Ascending aorta (tissue), 2 donors: ENCODE results near the gene RAMP1. TPM values are rescaled to one million over a fixed set of nuclear protein-coding genes. Genes with fewer than 3 reads are reported as not detected.

Source experiments
- DNase-seq, 2 donors: peaks; one replicate each; pipeline ENCODE4 v3.0.0-alpha.2; 2019; ENCODE audit warnings: low spot score in 2 of 2
- H3K27ac ChIP-seq, 2 donors: fragments of 200-600 bp; sonication (generic); one replicate each; pipeline ENCODE4 v1.5.1; 2016 to 2017; ENCODE audit warnings: mild to moderate bottlenecking in 1 of 2
- H3K27me3 ChIP-seq: fragments of 200-600 bp; sonication (generic); one replicate; pipeline ENCODE4 v1.5.1; 2017
- H3K36me3 ChIP-seq, 2 donors: fragments of 200-600 bp; sonication (generic); one replicate each; pipeline ENCODE4 v1.5.1; 2016
- H3K4me1 ChIP-seq, 2 donors: fragments of 200-600 bp; sonication (generic); one replicate each; pipeline ENCODE4 v1.5.1; 2016 to 2017; ENCODE audit warnings: mild to moderate bottlenecking in 1 of 2
- H3K4me3 ChIP-seq, 2 donors: fragments of 200-600 bp; sonication (generic); one replicate each; pipeline ENCODE4 v1.5.1; 2016 to 2017; ENCODE audit warnings: mild to moderate bottlenecking in 1 of 2
- H3K9me3 ChIP-seq, 2 donors: fragments of 200-600 bp; sonication (generic); one replicate each; pipeline ENCODE4 v1.5.1; 2016
- intact Hi-C: fragments of 100-400 bp; cut with DNase I; formaldehyde crosslinking; loops from one replicate; pipeline ENCODE4 v1.15.1; 2023
- total RNA-seq: library from RNA; depleted of rRNA; stranded (reverse); fragments of >200 nt; gene quantifications from one replicate; pipeline ENCODE4 v1.1.0, GENCODE V29; 2016
- TF ChIP-seq, protein P1 (sequence below), 3 experiments: fragments of 200-600 bp in 2 of 3; fragments of 450-650 bp in 1 of 3; sonication (generic) in 2 of 3; IDR thresholded peaks; one replicate each; pipeline ENCODE4 v1.5.1; 2016 to 2019; ENCODE audit warnings: antibody characterized with exemption in 3 of 3, mild to moderate bottlenecking in 1 of 3, moderate library complexity in 1 of 3

Gene RAMP1
- total RNA-seq, 1 donor from 2014 or later: 191 TPM

DNA sequence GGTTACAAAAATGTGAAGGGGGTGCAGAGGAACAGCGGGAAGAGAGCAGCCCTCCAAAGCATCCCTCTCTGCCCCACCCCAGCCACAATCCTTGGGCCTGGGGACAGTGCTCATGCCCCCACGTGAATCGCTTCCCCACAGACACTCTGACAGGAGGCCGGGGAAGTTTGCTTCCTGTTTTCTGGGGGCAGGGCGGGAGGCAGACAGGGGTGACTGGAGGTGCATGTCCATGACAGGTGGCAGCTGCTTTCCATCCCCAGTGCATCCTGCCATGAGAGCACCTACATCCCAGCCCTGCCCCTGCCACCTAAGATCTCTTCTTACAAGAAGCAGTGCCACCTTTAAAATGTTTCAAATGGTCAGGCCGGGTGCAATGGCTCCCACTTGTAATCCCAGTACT is 60.2 kb downstream of the RAMP1 start:
- Histone ChIP-seq H3K4me1 (peaks cover 9 to 31% of the 10 kb centered on the region in 2 donors), H3K27ac (peak overlapping the region; percentile 91 to 94), H3K27me3 (no peaks in the 10 kb centered on the region), H3K9me3 (no peaks in the 10 kb centered on the region), H3K4me3 (no peak overlapping the region), H3K36me3 (peaks cover 0 to 12% of the 10 kb centered on the region in 2 donors)
- intact Hi-C loops: no loop called here
- TF ChIP-seq, protein P1, sequence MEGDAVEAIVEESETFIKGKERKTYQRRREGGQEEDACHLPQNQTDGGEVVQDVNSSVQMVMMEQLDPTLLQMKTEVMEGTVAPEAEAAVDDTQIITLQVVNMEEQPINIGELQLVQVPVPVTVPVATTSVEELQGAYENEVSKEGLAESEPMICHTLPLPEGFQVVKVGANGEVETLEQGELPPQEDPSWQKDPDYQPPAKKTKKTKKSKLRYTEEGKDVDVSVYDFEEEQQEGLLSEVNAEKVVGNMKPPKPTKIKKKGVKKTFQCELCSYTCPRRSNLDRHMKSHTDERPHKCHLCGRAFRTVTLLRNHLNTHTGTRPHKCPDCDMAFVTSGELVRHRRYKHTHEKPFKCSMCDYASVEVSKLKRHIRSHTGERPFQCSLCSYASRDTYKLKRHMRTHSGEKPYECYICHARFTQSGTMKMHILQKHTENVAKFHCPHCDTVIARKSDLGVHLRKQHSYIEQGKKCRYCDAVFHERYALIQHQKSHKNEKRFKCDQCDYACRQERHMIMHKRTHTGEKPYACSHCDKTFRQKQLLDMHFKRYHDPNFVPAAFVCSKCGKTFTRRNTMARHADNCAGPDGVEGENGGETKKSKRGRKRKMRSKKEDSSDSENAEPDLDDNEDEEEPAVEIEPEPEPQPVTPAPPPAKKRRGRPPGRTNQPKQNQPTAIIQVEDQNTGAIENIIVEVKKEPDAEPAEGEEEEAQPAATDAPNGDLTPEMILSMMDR (IDR thresholded peaks at IDR 0.05): no peak
- no peak for DNase-seq

DNA sequence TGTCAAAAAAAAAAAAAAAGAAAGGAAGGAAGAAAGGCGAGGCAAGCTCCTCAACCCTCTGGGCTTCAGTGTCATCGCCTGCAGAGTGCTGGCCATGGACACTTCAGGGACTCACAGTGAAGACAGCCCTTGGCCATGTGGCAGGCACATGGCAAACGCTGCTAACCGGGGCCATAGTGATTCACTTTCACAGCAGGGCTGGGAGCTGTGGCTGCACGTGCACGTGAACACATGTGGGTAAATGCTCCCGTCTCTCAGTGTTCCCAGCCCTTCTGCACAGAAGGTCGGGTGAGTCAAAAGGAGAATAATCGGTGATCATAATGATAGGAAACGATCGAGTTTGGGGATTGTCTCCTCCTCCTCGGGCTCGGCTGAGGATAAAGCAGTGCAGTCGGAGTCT is 61.2 kb downstream of the RAMP1 start:
- intact Hi-C loops: loop anchor here (5.0 kb wide), 3 partner anchors 77 to 342 kb away; partner anchors contain the start of gene HES6
- DNase-seq: no peak
- Histone ChIP-seq H3K27me3 (no peaks in the 10 kb centered on the region), H3K4me3 (no peak overlapping the region), H3K4me1 (peaks cover 9 to 31% of the 10 kb centered on the region in 2 donors), H3K36me3 (peaks cover 0 to 9% of the 10 kb centered on the region in 2 donors), H3K27ac (peak overlapping the region; percentile 91 to 94), H3K9me3 (no peaks in the 10 kb centered on the region)
- TF ChIP-seq, protein P1 (IDR thresholded peaks at IDR 0.05): no peak

DNA sequence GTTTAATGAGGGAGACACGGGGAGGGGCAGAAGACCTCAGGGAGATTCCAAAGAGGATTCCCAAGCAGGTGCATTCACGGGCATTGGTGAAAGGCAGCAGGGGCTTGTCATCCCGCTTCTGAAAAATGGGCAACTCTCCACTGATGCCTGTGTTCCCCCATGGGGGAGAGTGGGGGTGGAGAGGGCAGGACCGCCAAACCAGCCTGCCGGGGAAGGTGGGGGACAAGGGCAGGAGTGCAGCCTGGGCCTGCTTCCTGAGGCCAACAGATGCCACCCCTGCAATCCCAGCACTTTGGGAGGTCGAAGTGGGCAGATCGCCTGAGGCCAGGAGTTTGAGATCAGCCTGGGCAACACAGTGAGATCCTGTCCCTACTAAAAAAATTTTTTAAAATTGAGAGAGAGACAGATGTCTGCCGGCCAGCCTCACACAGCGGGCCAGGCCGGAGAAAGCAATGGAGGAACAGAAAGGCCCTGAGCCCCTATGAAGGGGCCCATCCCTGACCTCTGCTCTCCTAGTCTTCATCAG is 62.6 kb downstream of the RAMP1 start:
- H3K9me3 ChIP-seq: no peaks in the 10 kb centered on the region
- H3K27me3 ChIP-seq: no peaks in the 10 kb centered on the region
- DNase-seq: no peak
- H3K4me3 ChIP-seq: no peak overlapping the region
- peaks cover 9 to 31% of the 10 kb centered on the region in 2 donors for H3K4me1 ChIP-seq
- H3K27ac ChIP-seq: peak overlapping the region; percentile 91 to 94
- peaks cover 0 to 9% of the 10 kb centered on the region in 2 donors for H3K36me3 ChIP-seq
- TF ChIP-seq, protein P1 (IDR thresholded peaks at IDR 0.05): no peak
- intact Hi-C loops: loop anchor here (2.0 to 5.0 kb wide), 6 partner anchors 17 to 340 kb away; partner anchors contain the start of genes HES6, SCLY and UBE2F

DNA sequence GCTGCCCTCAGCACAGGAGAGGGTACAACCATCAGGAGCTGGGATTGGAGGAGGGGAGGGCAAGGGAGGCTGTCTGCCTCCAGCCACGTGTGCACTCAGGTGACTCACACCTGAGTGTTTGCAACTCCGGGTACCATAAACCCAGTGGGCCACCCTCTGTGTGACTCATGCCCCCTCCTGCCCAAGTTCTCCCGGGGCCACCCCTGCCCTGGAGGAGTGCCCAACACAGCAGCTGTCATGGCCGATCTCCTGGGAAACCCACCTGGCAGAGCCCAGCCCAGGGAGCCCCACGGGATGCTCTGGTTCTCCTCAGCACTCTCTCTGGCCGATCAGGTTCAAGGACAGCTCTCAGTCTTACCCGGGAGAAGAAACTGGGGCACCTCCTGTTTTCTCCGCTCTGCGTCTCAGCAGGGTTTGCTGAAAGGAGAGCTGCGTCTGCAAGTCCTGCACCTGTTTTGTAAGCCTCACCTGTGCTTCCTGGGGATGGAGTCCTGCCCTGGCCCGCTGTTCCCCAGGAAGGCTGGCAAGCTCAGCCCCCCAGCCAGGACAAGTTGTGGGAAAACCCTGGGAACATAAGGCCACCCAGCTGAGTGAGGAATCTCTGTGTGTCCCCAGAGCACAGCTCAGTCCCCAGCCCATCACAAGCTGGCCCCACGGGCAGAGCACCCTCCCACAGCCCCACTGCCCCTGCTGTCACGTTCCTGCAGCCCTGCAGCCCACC is 63.4 kb downstream of the RAMP1 start:
- H3K27me3 ChIP-seq: no peaks in the 10 kb centered on the region
- H3K9me3 ChIP-seq: no peaks in the 10 kb centered on the region
- peaks cover 9 to 31% of the 10 kb centered on the region in 2 donors for H3K4me1 ChIP-seq
- intact Hi-C loops: loop anchor here (1.0 to 5.0 kb wide), 7 partner anchors 18 to 340 kb away; partner anchors contain the start of genes HES6, SCLY and UBE2F
- peak; percentile 59 to 81 for DNase-seq
- peak overlapping the region; percentile 91 to 94 for H3K27ac ChIP-seq
- TF ChIP-seq, protein P1 (IDR thresholded peaks at IDR 0.05): no peak
- peak overlapping the region; percentile 16 to 48 for H3K4me3 ChIP-seq
- peaks cover 0 to 9% of the 10 kb centered on the region in 2 donors for H3K36me3 ChIP-seq

DNA sequence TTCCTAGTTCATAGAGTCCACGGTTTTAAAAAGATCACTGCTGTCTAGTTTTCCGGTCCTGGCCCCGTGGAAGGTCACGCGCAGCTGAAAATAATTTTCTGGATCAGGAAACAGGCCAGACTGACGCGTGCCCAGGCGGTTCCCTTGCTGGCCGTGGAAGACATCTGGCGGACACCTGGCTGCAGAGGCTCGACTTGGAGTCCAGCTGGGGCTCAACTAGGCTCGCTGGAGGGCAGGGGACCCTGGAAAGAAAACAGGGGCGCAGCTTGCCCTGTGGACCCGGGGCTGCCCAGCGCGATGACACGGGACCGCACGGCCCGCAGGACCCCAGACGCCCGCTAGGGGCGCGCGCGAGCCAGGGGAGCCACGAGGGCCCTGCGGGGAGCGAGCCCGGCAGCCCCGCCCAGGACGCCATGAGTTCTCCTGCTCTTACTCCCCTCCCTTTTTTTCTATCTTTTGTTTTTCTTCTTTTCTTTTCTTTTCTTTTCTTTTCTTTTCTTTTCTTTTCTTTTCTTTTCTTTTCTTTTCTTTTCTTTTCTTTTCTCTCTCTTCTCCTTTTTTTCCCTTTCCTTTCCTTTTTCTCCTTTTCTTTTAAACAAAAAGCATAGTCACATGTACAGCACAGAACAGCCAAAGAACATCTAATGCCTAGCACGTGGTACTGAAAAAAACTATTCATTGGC is 64.2 kb downstream of the RAMP1 start:
- intact Hi-C loops: loop anchor here (1.0 to 5.0 kb wide), 7 partner anchors 19 to 339 kb away; partner anchors contain the start of genes HES6, SCLY and UBE2F
- DNase-seq: peak in 1 of 2 donors; percentile 89
- no peaks in the 10 kb centered on the region for H3K27me3 ChIP-seq
- peak overlapping the region; percentile 16 to 48 for H3K4me3 ChIP-seq
- peaks cover 0 to 9% of the 10 kb centered on the region in 2 donors for H3K36me3 ChIP-seq
- TF ChIP-seq, protein P1 (IDR thresholded peaks at IDR 0.05): peak; percentile 99 to 100 (median 99)
- peaks cover 5 to 26% of the 10 kb centered on the region in 2 donors for H3K4me1 ChIP-seq
- peak overlapping the region; percentile 91 to 94 for H3K27ac ChIP-seq
- no peaks in the 10 kb centered on the region for H3K9me3 ChIP-seq
